Glomerular visceral epithelial cell (primary cell): ENCODE measurements around the gene MRI1.
"Not testable (repeated sequence)": the region's sequence is repeated elsewhere in the genome, so short reads cannot be mapped to it uniquely, and the experiment has no call there.

ENCODE experiments used
- DNase-seq: peaks from one replicate; pipeline ENCODE4 v3.0.0-alpha.2; 2016; ENCODE audit errors: extremely low spot score

The MRI1 gene

DNA sequence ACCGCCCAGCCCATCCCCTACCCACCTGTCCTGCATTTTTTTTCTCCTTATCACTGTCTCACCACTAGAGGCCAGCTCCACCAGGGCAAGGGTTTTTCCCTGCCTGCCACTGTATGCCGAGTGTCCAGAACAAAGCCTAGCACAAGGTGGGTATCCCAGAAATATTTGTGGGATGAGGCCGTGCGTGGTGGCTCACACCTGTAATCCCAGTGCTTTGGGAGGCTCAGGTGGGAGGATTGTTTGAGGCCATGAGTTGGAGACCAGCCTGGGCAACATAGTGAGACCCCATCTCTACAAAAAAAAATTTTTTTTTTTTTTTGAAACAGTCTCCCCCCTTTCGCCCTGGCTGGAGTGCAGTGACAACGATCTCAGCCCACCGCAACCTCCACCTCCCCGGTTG is 2.9 kb upstream of the MRI1 start:
- DNase-seq: no peak

DNA sequence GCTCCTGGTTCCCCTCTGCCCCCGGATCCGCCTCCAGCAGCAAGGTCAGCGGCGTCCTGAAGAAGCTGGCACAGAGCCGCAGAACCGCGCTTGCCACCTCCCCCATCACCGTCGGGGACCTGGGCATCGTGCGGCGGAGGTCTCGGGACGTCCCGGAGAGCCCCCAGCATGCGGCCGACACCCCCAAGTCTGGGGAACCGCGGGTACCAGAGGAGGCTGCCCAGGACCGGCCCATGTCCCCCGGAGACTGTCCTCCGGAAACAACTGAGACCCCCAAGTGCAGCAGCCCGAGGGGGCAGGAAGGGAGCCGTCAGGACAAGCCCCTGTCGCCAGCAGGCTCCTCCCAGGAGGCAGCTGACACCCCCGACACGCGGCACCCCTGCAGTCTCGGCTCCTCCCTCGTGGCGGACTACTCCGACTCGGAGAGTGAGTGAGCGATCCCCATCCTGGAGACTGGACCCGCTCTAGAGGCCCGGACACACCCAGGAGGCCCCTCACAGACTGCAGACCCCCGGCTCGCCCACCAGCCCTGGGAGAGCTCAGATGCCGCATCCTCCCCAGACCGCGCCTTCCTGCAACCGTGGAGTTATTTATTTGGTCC is 1.6 kb upstream of the MRI1 start:
- DNase-seq: no peak

DNA sequence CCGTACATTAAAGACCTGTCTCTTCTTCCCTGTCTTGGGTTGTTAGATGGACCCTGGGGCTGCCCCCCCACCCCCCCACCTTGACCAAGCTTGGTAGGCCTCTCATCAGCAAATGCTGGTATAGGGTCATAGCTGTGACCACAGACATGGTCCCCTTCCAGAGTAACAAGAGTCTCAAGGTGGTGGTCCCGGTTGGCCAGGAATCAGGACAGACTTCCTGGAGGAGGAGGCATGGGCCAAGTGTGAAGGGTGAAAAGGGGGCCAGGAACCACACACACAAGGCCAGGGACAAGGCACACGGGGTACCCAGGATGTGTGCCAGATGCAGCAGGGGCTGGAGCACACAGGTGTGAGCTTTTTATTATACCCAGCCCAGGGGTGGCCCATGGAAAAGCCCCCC is 1.1 kb upstream of the MRI1 start:
- no peak for DNase-seq

DNA sequence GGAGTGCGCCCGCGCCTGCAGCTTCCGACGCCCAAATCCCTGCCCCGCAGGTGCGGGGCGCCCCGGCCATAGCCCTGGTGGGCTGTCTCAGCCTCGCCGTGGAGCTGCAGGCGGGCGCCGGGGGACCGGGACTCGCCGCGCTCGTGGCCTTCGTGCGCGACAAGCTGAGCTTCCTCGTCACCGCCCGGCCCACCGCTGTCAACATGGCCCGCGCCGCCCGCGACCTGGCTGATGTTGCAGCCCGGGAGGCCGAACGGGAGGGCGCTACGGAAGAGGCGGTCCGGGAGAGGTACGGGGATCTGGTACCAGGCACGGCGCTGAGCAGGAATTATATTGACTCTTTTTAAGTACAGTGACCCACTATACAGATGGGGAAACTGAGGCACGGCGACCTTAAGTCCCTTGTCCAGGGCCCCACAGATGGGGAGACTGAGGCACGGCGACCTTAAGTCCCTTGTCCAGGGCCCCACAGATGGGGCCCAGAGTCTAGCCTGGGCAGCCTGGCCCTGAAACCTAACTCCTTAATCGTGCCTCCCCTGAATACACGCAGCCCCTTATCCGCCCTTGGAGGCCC is 586 bp downstream of the MRI1 start:
- no peak for DNase-seq

DNA sequence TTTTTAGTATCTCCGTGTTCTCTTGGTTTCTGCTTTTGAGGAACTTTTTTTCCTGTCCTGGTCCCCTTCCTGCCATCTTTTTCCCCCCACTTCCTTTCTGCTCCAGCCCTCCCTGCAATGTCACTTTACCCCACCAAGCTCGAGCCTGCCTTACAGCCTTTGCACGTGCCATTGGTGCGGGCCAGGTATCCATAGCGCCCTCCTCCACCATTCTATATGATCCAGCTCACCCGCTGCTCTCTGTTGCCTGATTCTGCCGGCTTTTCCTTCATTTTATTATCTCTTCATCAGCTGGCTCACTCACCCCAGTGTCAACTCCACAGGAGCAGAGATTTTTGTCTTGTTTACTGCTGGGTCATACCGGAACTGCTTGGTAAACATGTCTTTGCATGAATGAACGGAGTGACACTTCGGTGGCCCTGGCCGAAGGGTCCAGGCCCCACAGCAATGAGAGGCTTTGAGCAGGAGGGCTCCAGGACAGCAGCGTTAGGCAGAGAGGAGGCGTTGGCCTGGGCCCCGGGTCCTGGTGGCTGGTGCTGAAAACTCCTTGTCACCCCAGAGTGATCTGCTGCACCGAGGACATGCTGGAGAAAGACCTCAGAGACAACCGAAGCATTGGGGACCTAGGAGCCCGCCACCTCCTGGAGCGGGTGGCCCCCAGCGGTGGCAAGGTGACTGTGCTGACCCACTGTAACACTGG is 1.2 kb downstream of the MRI1 start:
- no peak for DNase-seq

DNA sequence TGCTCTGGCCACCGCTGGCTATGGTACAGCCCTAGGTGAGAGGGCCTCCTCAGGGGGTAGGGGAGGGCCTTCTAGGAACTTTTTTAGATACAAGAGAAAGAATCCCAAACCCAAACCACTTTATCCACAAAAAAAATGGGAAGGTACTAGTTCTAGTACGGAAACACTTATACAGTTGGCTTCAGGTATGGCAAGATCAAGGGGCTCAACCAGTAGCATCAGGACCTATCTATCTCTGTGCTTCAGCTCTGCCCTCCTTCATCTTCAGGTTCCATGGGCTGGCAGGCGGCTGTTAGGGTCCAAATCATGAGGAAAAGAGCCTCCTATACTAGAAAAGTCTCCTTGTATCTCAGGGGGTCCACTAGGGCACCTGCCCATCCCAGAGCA is 1.8 kb downstream of the MRI1 start:
- no peak for DNase-seq

DNA sequence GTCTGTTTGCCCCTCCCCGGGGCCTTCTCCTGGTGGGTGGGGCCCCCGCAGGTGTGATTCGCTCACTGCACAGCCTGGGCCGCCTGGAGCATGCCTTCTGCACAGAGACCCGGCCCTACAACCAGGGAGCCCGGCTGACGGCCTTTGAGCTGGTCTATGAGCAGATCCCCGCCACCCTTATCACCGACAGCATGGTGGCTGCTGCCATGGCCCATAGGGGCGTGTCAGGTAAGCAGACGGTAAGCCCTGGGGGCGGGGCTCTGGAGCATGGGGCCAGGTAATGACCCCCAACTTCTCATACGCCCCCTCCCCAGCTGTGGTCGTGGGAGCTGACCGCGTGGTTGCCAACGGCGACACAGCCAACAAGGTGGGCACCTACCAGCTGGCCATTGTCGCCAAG is 4.2 kb downstream of the MRI1 start:
- no peak for DNase-seq

DNA sequence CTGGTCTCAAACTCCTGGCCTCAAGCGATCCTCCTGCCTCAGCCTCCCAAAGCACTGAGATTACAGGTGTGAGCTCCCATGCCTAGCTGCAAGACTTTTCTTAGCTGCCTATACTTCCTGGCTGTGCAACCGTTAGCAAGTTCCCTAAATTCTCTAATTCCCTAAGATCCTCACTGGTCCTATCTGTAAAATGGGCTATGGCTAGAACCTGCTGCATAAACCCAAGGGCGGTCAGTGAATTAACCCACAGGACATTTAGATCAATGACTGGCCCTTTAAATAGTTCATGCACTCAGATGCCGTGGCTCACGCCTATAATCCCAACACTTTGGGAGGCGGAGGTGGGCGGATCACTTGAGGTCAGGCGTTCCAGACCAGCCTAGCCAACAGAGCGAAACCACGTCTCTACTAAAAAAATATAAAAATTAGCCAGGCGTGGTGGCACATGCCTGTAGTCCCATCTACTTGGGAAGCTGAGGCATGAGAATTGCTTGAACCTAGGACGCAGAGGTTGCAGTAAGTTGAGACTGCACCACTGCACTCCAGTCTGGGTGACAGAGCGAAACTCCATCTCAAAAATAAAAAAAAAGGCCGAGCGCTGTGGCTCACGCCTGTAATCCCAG is 5.8 kb downstream of the MRI1 start:
- DNase-seq: peak; percentile 85

DNA sequence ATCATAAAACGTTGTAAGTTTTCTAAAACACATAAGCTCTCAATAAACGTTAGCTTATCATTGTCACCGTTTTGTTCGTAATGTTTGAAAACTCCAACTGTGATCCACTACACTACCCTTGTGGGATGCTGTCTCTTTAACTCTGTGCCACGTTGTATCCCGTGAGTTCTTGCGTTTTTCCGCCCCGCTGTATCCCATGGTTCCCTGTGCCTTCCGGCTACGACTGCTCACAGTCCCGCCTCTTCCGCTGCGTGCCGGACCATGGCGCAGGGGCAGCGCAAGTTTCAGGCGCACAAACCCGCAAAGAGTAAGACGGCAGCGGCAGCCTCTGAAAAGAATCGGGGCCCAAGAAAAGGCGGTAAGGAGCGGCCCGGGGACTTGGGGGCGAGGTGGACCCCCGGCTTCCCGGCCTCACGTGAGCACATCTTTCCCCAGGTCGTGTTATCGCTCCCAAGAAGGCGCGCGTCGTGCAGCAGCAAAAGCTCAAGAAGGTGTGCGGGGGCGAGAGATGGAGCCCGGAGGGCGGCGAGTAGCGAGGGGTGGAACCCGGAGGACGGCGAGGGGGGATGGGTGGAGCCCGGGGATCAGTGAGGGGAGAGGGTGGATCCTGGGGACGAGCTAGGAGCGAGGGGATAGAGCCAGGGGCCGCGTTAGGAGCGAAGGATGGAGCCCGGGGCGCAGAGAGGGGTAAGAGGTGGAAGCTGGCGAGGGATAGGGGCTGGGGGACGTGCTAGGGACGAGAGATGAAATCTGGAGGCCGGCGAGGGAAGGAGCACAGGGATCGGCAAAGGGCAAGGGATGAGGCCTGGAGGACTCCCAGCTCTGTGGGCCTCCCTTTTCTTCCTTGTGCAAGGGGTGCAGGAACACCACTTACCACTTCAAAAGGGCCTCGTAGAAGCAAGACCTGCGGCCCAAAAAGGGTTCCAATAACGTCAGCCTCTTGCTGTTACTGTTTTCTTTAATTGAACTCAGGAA is 10.2 kb downstream of the MRI1 start, which contains the start of gene C19orf53:
Gene C19orf53, plus strand, starts transcription at position 240 of the 975 bp plus-strand sequence. Its CDS starts 22 bp downstream, at position 262.
- DNase-seq: peak; percentile 89

DNA sequence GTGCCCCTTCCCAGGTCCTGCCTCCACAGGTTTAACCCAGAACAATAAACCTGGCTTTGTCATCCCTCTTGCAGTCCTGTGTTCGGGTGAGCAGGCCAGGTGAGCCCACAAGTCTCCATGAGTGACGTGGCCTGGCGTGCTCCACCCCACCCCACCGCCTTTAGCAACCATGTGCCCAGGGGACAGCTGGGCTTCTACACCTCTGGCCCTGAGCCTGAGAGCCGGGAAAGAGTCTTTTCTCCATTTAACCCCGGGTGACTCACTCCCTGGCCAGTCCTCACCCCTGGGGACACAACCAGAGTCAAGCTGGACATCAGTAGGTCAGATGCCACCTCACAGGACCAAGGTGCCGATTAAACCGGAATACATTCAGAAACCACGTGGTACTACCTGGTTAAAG is 14.1 kb downstream of the MRI1 start:
- DNase-seq: no peak

DNA sequence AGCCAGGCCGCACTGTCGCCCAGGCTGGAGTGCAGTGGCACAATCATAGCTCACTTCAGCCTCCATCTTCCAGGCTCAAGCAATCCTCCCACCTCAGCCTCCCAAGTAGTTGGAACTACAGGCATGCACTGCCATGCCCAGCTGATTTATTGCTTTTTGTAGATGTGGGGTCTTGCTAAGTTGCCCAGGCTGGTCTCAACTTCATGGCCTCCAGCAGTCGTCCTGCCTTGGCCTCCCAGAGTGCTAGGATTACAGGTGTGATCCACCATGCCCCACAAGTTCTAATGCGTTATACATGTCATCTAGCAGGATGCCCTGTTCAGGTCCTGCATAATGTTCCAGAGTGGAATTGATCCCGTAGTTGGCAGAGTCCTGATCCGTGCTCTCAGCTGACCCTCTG is 14.5 kb downstream of the MRI1 start:
- DNase-seq: no peak

DNA sequence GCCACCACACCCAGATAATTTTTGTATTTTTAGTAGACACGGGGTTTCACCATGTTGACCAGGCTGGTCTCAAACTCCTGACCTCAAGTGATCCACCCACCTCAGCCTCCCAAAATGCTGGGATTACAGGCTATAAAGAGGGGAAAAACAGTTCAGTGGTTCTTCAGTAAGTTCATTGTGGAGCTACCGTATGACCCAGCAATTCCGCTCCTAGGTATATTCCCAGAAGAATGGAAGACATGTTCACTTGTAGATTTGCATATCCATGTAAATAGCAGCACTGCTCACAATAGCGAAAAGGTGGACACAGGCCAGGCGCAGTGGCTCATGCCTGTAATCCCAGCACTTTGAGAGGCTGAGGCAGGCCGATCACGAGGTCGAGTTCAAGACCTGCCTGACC is 15.5 kb downstream of the MRI1 start:
- not testable (repeated sequence) for DNase-seq

DNA sequence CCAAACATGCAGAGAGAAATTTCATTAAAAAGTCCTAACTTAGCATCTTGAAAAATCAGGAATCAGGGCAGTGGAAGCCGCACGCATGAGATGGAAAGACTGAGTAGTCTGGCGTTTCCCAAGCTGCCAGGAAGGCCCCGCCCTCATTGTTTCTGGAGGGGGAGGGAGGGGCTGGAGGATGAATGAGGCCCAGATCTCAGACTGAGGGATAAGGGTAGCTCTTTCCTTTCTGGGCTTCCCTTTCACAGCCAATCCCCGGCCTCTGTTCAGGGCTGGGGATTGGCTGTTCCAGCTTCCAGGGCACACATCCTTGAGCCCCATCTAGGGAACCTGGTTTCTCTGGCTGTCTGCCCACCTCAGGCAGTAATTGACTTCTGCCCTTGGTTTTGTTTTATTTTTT is 17.2 kb downstream of the MRI1 start:
- peak; percentile 66 for DNase-seq

DNA sequence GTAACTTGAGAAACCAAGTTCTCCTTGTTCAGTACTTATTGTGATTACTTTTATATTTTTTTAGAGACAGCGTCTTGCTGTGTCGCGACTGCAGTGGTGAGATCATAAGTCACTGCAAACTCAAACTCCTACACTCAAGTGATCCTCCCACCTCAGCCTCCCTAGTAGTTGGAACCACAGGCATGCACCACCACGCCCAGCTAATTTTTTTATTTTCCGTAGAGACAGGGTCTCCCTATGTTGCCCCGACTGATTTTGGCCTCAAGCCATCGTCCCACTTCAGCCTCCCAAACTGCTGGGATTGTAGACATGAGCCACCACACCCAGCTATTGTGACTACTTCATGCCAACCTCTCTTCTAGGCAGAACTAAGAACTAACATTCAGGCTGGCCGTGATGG is 18.2 kb downstream of the MRI1 start:
- no peak for DNase-seq

DNA sequence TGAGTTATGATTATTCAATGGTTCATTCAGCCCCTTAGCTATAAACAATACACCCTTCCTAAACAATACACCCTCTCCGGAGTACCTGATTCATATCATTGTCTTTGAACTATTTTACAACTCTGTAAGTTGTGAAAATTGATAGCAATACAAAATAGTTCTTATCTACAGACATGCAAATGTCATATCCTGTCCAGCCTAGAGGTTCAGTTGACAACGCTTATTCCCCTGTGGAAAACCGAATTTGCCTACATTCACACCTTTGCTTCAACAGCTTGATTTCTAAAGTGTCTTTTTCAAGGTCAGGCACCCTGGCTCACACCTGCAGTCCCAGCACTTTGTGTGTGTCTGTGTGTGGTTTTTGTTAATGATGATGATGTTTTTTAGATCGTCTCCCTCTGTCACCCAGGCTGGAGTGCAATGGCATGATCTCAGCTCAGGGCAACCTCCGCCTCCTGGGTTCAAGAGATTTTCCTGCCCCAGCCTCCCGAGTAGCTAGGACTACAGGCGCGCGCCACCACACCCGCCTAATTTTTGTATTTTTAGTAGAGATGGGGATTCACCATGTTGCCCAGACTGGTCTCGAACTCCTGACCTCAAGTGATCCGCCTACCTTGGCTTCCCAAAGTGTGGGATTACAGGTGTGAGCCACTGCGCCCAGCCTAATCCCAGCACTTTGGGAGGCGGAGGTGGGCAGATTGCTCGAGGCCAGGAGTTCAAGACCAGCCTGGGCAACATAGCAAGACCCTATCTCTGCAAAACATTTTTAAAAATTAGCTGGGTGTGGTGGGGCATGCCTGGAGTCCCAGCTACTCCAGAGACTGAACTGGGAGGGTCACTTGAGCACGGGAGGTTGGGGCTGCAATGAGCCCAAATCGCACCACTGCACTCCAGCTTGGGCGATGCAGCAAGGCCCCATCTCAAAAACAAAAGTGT is 19.5 kb downstream of the MRI1 start:
- no peak for DNase-seq

DNA sequence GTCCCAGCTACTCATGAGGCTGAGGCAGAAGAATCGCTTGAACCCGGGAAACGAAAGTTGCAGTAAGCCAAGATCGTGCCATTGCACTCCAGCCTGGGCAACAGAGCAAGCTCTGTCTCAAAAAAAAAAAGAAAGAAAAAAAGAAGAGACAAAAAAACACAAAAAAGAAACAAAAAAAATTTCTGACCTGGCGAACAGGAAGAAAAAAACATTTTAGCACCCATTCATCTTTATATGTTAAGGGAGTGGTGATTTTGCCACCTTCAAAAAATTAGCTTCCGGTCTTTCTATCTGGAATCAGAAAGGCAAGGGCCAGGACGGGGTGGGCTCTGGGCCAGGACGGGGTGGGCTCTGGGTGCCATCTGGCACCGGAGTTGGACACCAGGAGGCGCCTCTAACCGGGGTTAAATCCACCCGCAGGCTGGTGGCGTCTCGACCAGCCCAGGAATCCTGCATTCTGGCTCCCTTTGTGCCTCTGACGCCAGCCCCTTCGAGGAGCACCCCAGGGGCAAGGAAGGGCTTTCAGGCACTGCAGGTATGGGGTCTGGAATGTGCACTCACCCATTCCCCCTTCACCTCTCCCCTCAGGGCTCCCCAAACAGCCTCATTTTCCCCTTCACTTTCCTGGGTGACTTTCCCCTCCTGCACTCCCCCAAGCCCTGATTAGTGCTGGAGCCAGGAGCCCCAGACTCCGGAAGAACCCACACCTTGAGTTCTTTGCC is 20.6 kb downstream of the MRI1 start:
- DNase-seq: peak; percentile 65

DNA sequence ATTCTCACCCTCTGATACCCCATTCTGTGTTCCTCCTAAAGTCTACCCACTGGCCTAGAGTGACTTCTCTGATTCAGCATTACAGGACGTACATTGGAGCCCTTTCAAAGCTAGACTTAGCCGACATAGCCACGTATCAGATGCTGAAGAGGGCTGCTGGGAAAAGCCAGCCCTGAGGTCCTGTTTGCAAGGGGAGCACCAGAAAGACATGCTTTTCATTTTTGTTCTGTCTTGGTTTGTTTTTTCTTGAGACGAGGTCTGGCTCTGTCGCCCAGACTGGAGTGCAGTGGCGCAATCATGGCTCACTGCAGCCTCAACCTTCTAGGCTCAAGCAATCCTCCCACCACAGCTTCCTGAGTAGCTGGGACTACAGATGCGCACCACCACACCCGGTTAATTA is 24.7 kb downstream of the MRI1 start:
- DNase-seq: peak; percentile 40

DNA sequence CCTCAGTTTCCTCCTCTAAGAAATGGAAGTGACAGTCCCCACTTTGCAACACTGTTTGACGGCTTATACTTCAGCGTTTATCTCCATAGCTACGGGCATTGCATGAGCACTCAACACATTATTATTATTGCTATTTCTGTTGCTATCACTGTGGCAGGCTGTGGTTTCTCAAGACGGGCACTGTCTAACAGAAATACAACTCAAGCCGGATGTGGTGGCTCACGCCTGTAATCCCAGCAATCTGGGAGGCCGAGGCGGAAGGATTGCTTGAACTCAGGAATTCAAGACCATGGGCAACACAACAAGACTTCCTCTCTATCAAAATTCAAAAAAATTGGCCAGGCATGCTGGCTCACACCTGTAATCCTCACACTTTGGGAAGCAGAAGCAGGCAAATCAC is 26.0 kb downstream of the MRI1 start:
- DNase-seq: peak; percentile 62

DNA sequence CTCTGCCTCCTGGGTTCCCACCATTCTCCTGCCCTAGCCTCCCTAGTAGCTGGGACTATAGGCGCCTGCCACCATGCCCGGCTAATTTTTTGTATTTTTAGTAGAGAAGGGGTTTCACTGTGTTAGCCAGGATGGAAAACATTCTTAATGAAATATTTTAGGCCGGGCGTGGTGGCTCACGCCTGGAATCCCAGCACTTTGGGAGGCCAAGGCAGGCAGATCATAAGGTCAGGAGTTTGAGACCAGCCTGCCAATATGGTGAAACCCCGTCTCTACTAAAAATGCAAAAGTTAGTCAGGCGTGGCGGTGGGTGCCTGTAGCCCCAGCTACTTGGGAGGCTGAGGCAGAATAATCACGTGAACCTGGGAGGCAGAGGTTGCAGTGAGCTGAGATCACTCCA is 29.0 kb downstream of the MRI1 start:
- DNase-seq: not testable (repeated sequence)

DNA sequence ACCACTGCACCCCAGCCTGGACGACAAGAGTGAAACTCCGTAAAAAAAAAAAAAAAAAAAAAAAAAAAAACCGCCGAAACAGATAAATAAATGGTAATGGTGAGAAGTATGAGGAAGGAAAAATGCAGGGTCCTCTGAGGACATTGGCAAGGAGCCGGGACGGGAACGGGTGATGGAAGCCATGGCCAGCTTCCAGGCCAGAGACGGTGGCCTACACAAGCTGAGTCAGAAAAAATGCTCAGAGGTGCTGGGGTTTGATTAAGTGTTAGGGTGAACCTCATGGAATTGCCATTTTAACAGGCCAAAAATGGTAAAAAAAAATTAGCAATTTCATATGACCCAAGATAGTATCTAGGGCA is 30.1 kb downstream of the MRI1 start:
- DNase-seq: peak; percentile 94
